Right lobe of liver (tissue), 6 donors: ENCODE measurements around the gene SPIRE1. TPM values are rescaled to one million over a fixed set of nuclear protein-coding genes. Genes with fewer than 3 reads are reported as not detected.
A peak's percentile ranks its signal among the peaks of the same experiment; 100 is the strongest.

ENCODE experiments used
- ATAC-seq, 4 donors: fragments of 200-7000 bp; cut with Tn5 transposase; one replicate each; pipeline ENCODE4 v1.9.1; 2020; ENCODE audit warnings: mild to moderate bottlenecking in 4 of 4, moderate library complexity in 4 of 4
- DNase-seq, 3 donors: peaks; one replicate each; pipeline ENCODE4 v3.0.0-alpha.2; 2020
- H3K27ac ChIP-seq, 3 donors: fragments of 200-600 bp; one replicate each; pipeline ENCODE4 v1.8.0; 2022
- H3K27me3 ChIP-seq, 2 donors: fragments of 200-600 bp; one replicate each; pipeline ENCODE4 v1.8.0; 2022
- H3K36me3 ChIP-seq, 4 donors: fragments of 200-600 bp; sonication (generic) in 1 of 4; one replicate each; pipeline versions ENCODE4 v1.5.1 to v1.8.0; 2017 to 2022; ENCODE audit warnings: control low read depth in 1 of 4
- H3K4me1 ChIP-seq, 4 donors: fragments of 200-600 bp; sonication (generic) in 1 of 4; one replicate each; pipeline versions ENCODE4 v1.5.1 to v1.8.0; 2017 to 2022; ENCODE audit warnings: control low read depth in 1 of 4
- H3K4me3 ChIP-seq, 3 donors: fragments of 200-600 bp; one replicate each; pipeline ENCODE4 v1.8.0; 2022
- H3K9me3 ChIP-seq, 4 donors: fragments of 200-600 bp; sonication (generic) in 1 of 4; one replicate each; pipeline versions ENCODE4 v1.5.1 to v1.8.0; 2017 to 2022; ENCODE audit warnings: control low read depth in 1 of 4
- POLR2A ChIP-seq: fragments of 450-650 bp; IDR thresholded peaks from one replicate; pipeline ENCODE4 v1.6.1; 2017; ENCODE audit warnings: antibody characterized with exemption, mild to moderate bottlenecking
- WGBS: methylation state at CpG from one replicate; pipeline ENCODE4 v1.1.6; 2018; ENCODE audit warnings: low coverage, low lambda C conversion rate; ENCODE audit not compliant: insufficient coverage; ENCODE audit errors: missing lambda C conversion rate; 5-methylcytosine and 5-hydroxymethylcytosine counted together
- intact Hi-C, 2 donors: fragments of 100-400 bp; cut with DNase I; formaldehyde crosslinking; loops; one replicate each; pipeline versions ENCODE4 v1.11.2 to v1.14.1; 2022
- total RNA-seq, 6 experiments: library from RNA; depleted of rRNA in 2 of 6; stranded (reverse); fragments of >200 nt in 2 of 6; fragmentation: NEBNext Ultra II Directional in 3 of 6; extraction: Animal tissue kit (Norgen Biotek cat#: 25700) in 3 of 6; gene quantifications; one replicate each; pipeline versions ENCODE4 v1.1.0 to v1.2.4, GENCODE V29; 2016 to 2023
- TF ChIP-seq, protein P1 (sequence below), 4 donors: fragments of 200-600 bp in 3 of 4; fragments of 450-650 bp in 1 of 4; IDR thresholded peaks; one replicate each; pipeline versions ENCODE4 v1.5.1 to v1.8.0; 2016 to 2022; ENCODE audit warnings: antibody characterized with exemption in 4 of 4, mild to moderate bottlenecking in 2 of 4
- donor health status: DM: no; HTN: yes; CAD: no.
- donor health status: DM: no; HTN: no; CAD: no.
- donor health status: DM: no; HTN: no; CAD: no.
- donor health status: DM: no; HTN: yes; CAD: no.
- donor health status: DM: no; HTN: yes; CAD: no.

SPIRE1 gene
- total RNA-seq, 6 experiments from 2014 or later, result 2.2 to 19.1 (median 7.9) TPM

DNA sequence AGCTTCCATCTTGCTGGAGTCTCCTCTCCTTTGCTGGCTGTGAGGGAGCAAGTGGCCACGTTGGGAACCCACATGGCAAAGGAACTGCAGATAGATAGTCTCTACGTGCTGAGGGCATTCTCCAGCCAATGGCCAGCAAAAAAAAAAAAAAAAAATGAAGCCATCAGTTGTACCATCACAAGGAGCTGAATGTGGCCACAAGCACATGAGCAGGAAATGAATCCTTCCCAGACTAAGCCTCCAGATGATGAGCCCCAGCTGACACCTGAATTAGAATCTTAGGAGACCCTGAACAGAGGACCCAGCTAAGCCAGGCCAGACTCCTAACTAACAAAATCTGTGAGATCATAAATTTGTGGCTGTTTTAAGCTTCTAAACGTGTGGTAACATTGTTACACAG is 57.9 kb downstream of the SPIRE1 start:
- WGBS, result 71% methylated on average over 3 of the region's 3 CpGs
- Histone ChIP-seq H3K4me3 (no peak overlapping the region), H3K27me3 (no peaks in the 10 kb centered on the region), H3K4me1 (no peaks in the 10 kb centered on the region), H3K36me3 (no peaks in the 10 kb centered on the region), H3K27ac (no peak overlapping the region), H3K9me3 (no peaks in the 10 kb centered on the region)
- no peak for TF ChIP-seq POLR2A
- TF ChIP-seq, protein P1, sequence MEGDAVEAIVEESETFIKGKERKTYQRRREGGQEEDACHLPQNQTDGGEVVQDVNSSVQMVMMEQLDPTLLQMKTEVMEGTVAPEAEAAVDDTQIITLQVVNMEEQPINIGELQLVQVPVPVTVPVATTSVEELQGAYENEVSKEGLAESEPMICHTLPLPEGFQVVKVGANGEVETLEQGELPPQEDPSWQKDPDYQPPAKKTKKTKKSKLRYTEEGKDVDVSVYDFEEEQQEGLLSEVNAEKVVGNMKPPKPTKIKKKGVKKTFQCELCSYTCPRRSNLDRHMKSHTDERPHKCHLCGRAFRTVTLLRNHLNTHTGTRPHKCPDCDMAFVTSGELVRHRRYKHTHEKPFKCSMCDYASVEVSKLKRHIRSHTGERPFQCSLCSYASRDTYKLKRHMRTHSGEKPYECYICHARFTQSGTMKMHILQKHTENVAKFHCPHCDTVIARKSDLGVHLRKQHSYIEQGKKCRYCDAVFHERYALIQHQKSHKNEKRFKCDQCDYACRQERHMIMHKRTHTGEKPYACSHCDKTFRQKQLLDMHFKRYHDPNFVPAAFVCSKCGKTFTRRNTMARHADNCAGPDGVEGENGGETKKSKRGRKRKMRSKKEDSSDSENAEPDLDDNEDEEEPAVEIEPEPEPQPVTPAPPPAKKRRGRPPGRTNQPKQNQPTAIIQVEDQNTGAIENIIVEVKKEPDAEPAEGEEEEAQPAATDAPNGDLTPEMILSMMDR (IDR thresholded peaks at IDR 0.05), result no peak
- DNase-seq (no peak), ATAC-seq (no peak)
- intact Hi-C loops, result no loop called here

DNA sequence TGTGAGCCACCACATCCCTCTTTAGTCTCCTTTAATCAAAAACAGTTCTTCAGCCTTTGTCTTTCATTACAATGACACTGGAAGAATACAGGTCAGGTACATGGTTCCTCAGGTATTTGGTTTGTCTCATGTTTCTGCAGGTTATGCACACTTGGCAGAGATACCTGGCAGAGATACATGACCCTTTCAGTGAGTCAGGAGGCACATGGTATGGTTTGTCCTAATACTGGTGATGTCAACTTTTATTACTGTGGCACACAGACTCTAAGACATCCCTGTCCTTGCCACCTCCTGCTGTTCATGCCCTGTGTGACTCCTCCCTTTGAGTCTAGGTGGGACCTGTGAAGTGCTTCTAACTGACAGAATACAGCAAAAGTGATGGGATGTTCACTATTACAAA is 58.4 kb downstream of the SPIRE1 start:
- H3K4me1 ChIP-seq, result no peaks in the 10 kb centered on the region
- H3K27me3 ChIP-seq, result no peaks in the 10 kb centered on the region
- no peak for DNase-seq
- intact Hi-C loops, result no loop called here
- TF ChIP-seq, protein P1 (IDR thresholded peaks at IDR 0.05), result no peak
- no peak for TF ChIP-seq POLR2A
- no peak overlapping the region for H3K27ac ChIP-seq
- no peaks in the 10 kb centered on the region for H3K36me3 ChIP-seq
- ATAC-seq, result peak in 2 of 4 donors; percentile 56 to 80
- H3K4me3 ChIP-seq, result no peak overlapping the region
- H3K9me3 ChIP-seq, result no peaks in the 10 kb centered on the region

DNA sequence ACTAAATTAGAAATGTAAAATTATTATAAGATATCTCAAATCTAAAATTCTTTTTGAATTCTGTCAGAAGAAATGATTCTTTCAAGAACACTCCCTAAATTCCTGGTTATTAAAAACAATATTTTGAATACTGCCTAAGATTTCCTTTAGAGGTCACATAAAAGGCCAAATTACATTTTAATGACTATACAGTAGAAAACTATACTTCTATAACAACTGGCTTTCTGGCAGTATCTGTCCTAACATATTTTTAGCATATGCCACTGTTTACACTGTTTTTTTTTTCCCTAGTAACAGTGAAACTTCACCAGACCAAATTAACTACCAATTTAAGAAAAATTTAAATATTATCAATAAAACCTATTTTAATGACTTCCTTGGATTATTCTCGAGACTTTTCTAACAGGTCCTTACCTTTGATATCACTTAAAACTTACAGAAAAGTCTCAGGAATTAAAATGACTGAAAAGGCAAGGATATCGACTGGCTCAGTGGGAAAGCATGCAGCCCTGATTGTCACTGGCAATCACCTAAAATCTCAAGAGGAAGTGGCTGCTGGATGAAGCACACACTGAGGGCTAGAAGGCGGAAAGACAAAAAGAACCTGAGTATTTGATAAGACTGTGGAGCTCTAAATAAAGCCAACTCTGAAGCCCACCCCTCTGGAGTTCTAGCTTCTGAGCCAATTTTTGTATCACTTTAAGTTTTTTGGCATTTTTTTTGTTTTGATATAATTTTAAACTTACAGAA is 59.6 kb downstream of the SPIRE1 start:
- no peak for TF ChIP-seq POLR2A
- TF ChIP-seq, protein P1 (IDR thresholded peaks at IDR 0.05), result no peak
- no peak overlapping the region for H3K4me3 ChIP-seq
- ATAC-seq, result peak in 3 of 4 donors; percentile 40 to 54 (median 44)
- no peaks in the 10 kb centered on the region for H3K36me3 ChIP-seq
- H3K9me3 ChIP-seq, result no peaks in the 10 kb centered on the region
- intact Hi-C loops, result no loop called here
- DNase-seq, result no peak
- no peaks in the 10 kb centered on the region for H3K27me3 ChIP-seq
- no peaks in the 10 kb centered on the region for H3K4me1 ChIP-seq
- no peak overlapping the region for H3K27ac ChIP-seq
- 29% methylated on average over 3 of the region's 3 CpGs for WGBS

DNA sequence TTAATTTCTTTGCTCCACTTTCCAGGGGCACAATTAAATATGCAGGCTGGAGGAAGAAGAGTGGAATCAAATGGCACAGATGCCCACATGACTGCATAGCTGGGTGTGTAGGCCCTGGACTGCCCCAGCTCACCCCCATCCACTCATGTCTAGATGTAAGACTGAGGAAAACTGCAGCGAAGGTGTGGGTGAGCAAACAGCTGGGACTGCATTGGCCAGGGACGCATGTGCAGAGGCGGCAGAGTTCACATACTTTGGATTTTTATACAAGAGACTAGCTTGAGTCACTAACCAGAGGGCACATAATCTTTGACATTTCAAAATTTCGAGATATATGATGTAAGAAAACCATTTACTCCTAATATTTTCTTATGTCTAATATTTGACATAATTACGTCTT is 60.1 kb downstream of the SPIRE1 start:
- intact Hi-C loops, result no loop called here
- Histone ChIP-seq H3K27me3 (no peaks in the 10 kb centered on the region), H3K27ac (no peak overlapping the region), H3K9me3 (no peaks in the 10 kb centered on the region), H3K36me3 (no peaks in the 10 kb centered on the region), H3K4me1 (no peaks in the 10 kb centered on the region), H3K4me3 (no peak overlapping the region)
- no peak for TF ChIP-seq POLR2A
- TF ChIP-seq, protein P1 (IDR thresholded peaks at IDR 0.05), result no peak
- ATAC-seq (peak in 2 of 4 donors; percentile 78 to 80), DNase-seq (peak in 2 of 3 donors; percentile 39 to 52)
- 73% methylated on average over 5 of the region's 5 CpGs for WGBS
